K562 treated with DMSO at 1 percent for 48 hours (cell line): ENCODE data around the gene ANO4. TPM values are rescaled to one million over a fixed set of nuclear protein-coding genes. Genes with fewer than 3 reads are reported as not detected.

ENCODE experiments used
- total RNA-seq: library from RNA; unstranded; fragments of 300-600 nt; gene quantifications from 2 replicates; pipeline ENCODE4 v1.2.3, GENCODE V29; 2022; ENCODE audit warnings: low replicate concordance; ENCODE audit errors: extremely low read depth

ANO4 gene
- total RNA-seq: not detected in 2 replicates

GRCh38 chr12:100794441-100795173 is at the start of gene ANO4:
ANO4 (plus strand) TSS chr12:100794776; CDS start chr12:100901786, 107,010 bp downstream.

Other genes starting within 250 kb of the ANO4 start
- not detected in 2 replicates for gene GAS2L3, start 221.1 kb upstream of the ANO4 start, total RNA-seq